MM.1S (cell line): ENCODE data around the gene BANP.
"Not testable (repeated sequence)": the region's sequence is repeated elsewhere in the genome, so short reads cannot be mapped to it uniquely, and the experiment has no call there.

Experiments used
- DNase-seq: peaks from one replicate; pipeline ENCODE4 v3.0.0-alpha.2; 2015
- H2AFZ ChIP-seq: fragments of 300-600 bp; sonication (generic); 2 replicates; pipeline ENCODE4 v1.6.0; 2016; ENCODE audit warnings: antibody characterized with exemption, low read length
- H3F3A ChIP-seq: fragments of 300-600 bp; sonication (generic); 2 replicates; pipeline ENCODE4 v1.6.1; 2016; ENCODE audit warnings: mild to moderate bottlenecking, antibody characterized with exemption, low read length, moderate library complexity, mixed read lengths; ENCODE audit not compliant: insufficient read depth
- H3K27ac ChIP-seq: fragments of 300-600 bp; sonication (generic); 2 replicates; pipeline ENCODE4 v1.5.1; 2016; ENCODE audit warnings: mild to moderate bottlenecking, low read length
- H3K27me3 ChIP-seq: fragments of 300-600 bp; sonication (generic); replicated peaks from 2 replicates; pipeline ENCODE4 v1.6.0; 2016; ENCODE audit warnings: low read length; ENCODE audit not compliant: insufficient read depth
- H3K36me3 ChIP-seq: fragments of 300-600 bp; sonication (generic); replicated peaks from 2 replicates; pipeline ENCODE4 v1.6.1; 2016; ENCODE audit warnings: mild to moderate bottlenecking, low read length, mixed read lengths; ENCODE audit not compliant: insufficient read depth
- H3K4me1 ChIP-seq: fragments of 300-600 bp; sonication (generic); 2 replicates; pipeline ENCODE4 v1.6.1; 2016; ENCODE audit warnings: low read length, mixed read lengths
- H3K4me2 ChIP-seq: fragments of 300-600 bp; sonication (generic); 2 replicates; pipeline ENCODE4 v1.6.0; 2016; ENCODE audit warnings: low read depth, low read length
- H3K4me3 ChIP-seq: fragments of 300-600 bp; sonication (generic); 2 replicates; pipeline ENCODE4 v1.5.1; 2016; ENCODE audit warnings: low read length, mixed read lengths
- H3K79me2 ChIP-seq: fragments of 300-600 bp; sonication (generic); 2 replicates; pipeline ENCODE4 v1.6.1; 2016; ENCODE audit warnings: mixed run types, low read length, mixed read lengths
- H3K9ac ChIP-seq: fragments of 300-600 bp; sonication (generic); 2 replicates; pipeline ENCODE4 v1.6.1; 2016; ENCODE audit warnings: low read length, mixed read lengths
- H3K9me2 ChIP-seq: fragments of 300-600 bp; sonication (generic); replicated peaks from 2 replicates; pipeline ENCODE4 v1.6.1; 2016; ENCODE audit warnings: mild to moderate bottlenecking, low read length, mixed read lengths; ENCODE audit not compliant: insufficient read depth
- H3K9me3 ChIP-seq: fragments of 300-600 bp; sonication (generic); replicated peaks from 2 replicates; pipeline ENCODE4 v1.6.1; 2016; ENCODE audit warnings: mild to moderate bottlenecking, low read length, mixed read lengths; ENCODE audit not compliant: insufficient read depth
- H4K20me1 ChIP-seq: fragments of 300-600 bp; sonication (generic); 2 replicates; pipeline ENCODE4 v1.6.1; 2016; ENCODE audit warnings: mild to moderate bottlenecking, low read length, moderate library complexity, mixed read lengths; ENCODE audit not compliant: insufficient read depth
- CTCF ChIP-seq: fragments of 300-600 bp; sonication (generic); IDR thresholded peaks from 2 replicates; pipeline ENCODE4 v1.5.1; 2016; ENCODE audit warnings: antibody characterized with exemption, low read length, mixed read lengths
- EZH2 ChIP-seq: fragments of 300-600 bp; sonication (generic); optimal IDR thresholded peaks from 2 replicates; pipeline ENCODE3; 2017; ENCODE audit warnings: low read depth, mild to moderate bottlenecking, antibody characterized with exemption, low read length, mixed read lengths
- EZH2phosphoT487 ChIP-seq: fragments of 300-600 bp; sonication (generic); IDR thresholded peaks from 2 replicates; pipeline ENCODE4 v1.6.1; 2018; ENCODE audit warnings: antibody characterized with exemption, low read length

Gene BANP

GRCh38 chr16:88116121-88116520 is 164.9 kb downstream of the BANP start:
- TF ChIP-seq EZH2phosphoT487 (no peak), EZH2 (no peak), CTCF (no peak)

GRCh38 chr16:88117476-88117868 is 166.2 kb downstream of the BANP start:
- Histone ChIP-seq H2AFZ (no peak overlapping the region), H3K9me3 (no peaks in the 10 kb centered on the region), H3K27ac (no peak overlapping the region), H3K9ac (no peak overlapping the region), H3K4me2 (no peak overlapping the region), H3K4me3 (no peak overlapping the region), H3K4me1 (no peaks in the 10 kb centered on the region), H3K36me3 (no peaks in the 10 kb centered on the region), H3K9me2 (no peaks in the 10 kb centered on the region), H3K79me2 (no peaks in the 10 kb centered on the region), H3K27me3 (peaks cover 6% of the 10 kb centered on the region), H3F3A (no peaks in the 10 kb centered on the region), H4K20me1 (no peaks in the 10 kb centered on the region)
- TF ChIP-seq CTCF (no peak), EZH2 (no peak), EZH2phosphoT487 (no peak)
- no peak for DNase-seq

More at GRCh38 chr16:88116121-88116520, 164.9 kb downstream of the BANP start:
- Histone ChIP-seq H3K4me1 (no peaks in the 10 kb centered on the region), H2AFZ (no peak overlapping the region), H3F3A (no peaks in the 10 kb centered on the region), H4K20me1 (no peaks in the 10 kb centered on the region), H3K27me3 (peaks cover 6% of the 10 kb centered on the region), H3K4me2 (no peak overlapping the region), H3K79me2 (no peaks in the 10 kb centered on the region), H3K4me3 (no peak overlapping the region), H3K36me3 (no peaks in the 10 kb centered on the region), H3K9me2 (no peaks in the 10 kb centered on the region), H3K9me3 (no peaks in the 10 kb centered on the region), H3K27ac (no peak overlapping the region), H3K9ac (no peak overlapping the region)
- DNase-seq: no peak

- Histone ChIP-seq H3K4me1 (no peaks in the 10 kb centered on the region), H4K20me1 (no peaks in the 10 kb centered on the region), H3K9me3 (no peaks in the 10 kb centered on the region), H3K9ac (no peak overlapping the region), H3K4me3 (no peak overlapping the region), H3K79me2 (no peaks in the 10 kb centered on the region), H3K27ac (no peak overlapping the region), H3F3A (no peaks in the 10 kb centered on the region), H2AFZ (no peak overlapping the region), H3K36me3 (no peaks in the 10 kb centered on the region), H3K4me2 (no peak overlapping the region), H3K9me2 (no peaks in the 10 kb centered on the region), H3K27me3 (peaks cover 6% of the 10 kb centered on the region)
- DNase-seq: no peak
- TF ChIP-seq CTCF (no peak), EZH2 (no peak), EZH2phosphoT487 (no peak)
Observed at GRCh38 chr16:88118376-88118775, 167.1 kb downstream of the BANP start.

GRCh38 chr16:88118852-88119741 is 167.9 kb downstream of the BANP start:
- not testable (repeated sequence) for H3K27me3 ChIP-seq, DNase-seq, H3K4me3 ChIP-seq, H2AFZ ChIP-seq, H3K9me2 ChIP-seq, H4K20me1 ChIP-seq, H3F3A ChIP-seq, H3K4me1 ChIP-seq, H3K4me2 ChIP-seq, H3K79me2 ChIP-seq, H3K9ac ChIP-seq, H3K27ac ChIP-seq, H3K36me3 ChIP-seq, H3K9me3 ChIP-seq

GRCh38 chr16:88119881-88120751 is 168.9 kb downstream of the BANP start:
- not testable (repeated sequence) for H3K9me2 ChIP-seq, H3K27ac ChIP-seq, H3K9ac ChIP-seq, H4K20me1 ChIP-seq, H3K4me2 ChIP-seq, H3K4me1 ChIP-seq, H3K36me3 ChIP-seq, H3K27me3 ChIP-seq, H3F3A ChIP-seq, H3K79me2 ChIP-seq, H2AFZ ChIP-seq, H3K4me3 ChIP-seq, H3K9me3 ChIP-seq, DNase-seq
